NCI-H748 treated with DMSO at 0.1 percent for 48 hours (cell line): Measurements from ENCODE around the gene PM20D2.

ENCODE experiments used
- DNase-seq: peaks from one replicate; lab custom pipeline; 2025; lab: John Stamatoyannopoulos, UW

PM20D2 gene

GRCh38 chr6:89204096-89204495, 58.2 kb downstream of the PM20D2 start:
- no peak for DNase-seq

GRCh38 chr6:89205819-89206218, 60.0 kb downstream of the PM20D2 start:
- DNase-seq, result no peak

GRCh38 chr6:89208551-89208950, 62.7 kb downstream of the PM20D2 start:
- DNase-seq, result no peak

GRCh38 chr6:89209457-89209856, 63.6 kb downstream of the PM20D2 start:
- no peak for DNase-seq

GRCh38 chr6:89212472-89212871, 66.6 kb downstream of the PM20D2 start:
- no peak for DNase-seq

- no peak for DNase-seq
Observed at GRCh38 chr6:89214197-89214596, 68.3 kb downstream of the PM20D2 start.
